Breast epithelium (tissue), 3 donors: Measurements from ENCODE around the gene MYL11.

ENCODE experiments used
- POLR2A ChIP-seq: fragments of 450-650 bp; IDR thresholded peaks from one replicate; pipeline ENCODE4 v1.6.1; 2016; ENCODE audit warnings: antibody characterized with exemption, mild to moderate bottlenecking, moderate library complexity
- POLR2AphosphoS5 ChIP-seq, 3 donors: sonication (generic); formaldehyde crosslinking; IDR thresholded peaks; one replicate each; pipeline ENCODE4 v1.6.1; 2017; ENCODE audit warnings: antibody characterized with exemption in 3 of 3
- TF ChIP-seq, protein P1 (sequence below), 3 donors: fragments of 450-650 bp; IDR thresholded peaks; one replicate each; pipeline ENCODE4 v1.5.1; 2016 to 2017; ENCODE audit warnings: antibody characterized with exemption in 3 of 3, mild to moderate bottlenecking in 3 of 3, moderate library complexity in 3 of 3

DNA sequence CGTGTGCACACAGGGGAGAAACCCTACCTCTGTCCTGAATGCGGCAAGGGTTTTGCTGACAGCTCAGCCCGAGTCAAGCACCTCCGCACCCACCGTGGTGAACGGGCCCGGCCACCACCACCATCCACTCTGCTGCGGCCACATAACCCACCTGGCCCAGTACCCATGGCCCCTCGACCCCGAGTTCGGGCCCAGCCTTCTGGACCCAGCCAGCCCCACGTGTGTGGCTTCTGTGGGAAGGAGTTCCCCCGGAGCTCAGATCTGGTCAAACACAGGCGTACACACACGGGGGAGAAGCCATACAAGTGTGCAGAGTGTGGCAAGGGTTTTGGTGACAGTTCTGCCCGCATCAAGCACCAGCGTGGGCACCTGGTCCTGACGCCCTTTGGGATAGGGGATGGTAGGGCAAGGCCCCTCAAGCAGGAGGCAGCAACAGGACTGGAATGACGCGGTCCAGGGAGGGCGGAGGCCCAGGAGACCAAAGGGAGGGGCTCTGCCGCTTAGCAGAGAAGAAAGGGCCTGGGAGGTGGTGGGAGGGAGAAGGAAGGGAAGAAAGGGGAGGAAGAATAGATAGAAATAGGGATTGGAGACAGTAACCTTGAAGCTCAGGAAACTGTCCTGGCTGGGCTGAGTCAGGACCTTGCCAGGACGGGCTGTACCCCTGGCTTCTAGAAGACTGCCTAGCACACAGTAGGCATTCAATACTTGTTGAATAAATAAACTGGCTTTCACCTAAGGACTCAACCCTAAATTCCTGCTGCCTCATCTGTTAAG lies 24.2 kb downstream of the MYL11 start:
- TF ChIP-seq, protein P1, sequence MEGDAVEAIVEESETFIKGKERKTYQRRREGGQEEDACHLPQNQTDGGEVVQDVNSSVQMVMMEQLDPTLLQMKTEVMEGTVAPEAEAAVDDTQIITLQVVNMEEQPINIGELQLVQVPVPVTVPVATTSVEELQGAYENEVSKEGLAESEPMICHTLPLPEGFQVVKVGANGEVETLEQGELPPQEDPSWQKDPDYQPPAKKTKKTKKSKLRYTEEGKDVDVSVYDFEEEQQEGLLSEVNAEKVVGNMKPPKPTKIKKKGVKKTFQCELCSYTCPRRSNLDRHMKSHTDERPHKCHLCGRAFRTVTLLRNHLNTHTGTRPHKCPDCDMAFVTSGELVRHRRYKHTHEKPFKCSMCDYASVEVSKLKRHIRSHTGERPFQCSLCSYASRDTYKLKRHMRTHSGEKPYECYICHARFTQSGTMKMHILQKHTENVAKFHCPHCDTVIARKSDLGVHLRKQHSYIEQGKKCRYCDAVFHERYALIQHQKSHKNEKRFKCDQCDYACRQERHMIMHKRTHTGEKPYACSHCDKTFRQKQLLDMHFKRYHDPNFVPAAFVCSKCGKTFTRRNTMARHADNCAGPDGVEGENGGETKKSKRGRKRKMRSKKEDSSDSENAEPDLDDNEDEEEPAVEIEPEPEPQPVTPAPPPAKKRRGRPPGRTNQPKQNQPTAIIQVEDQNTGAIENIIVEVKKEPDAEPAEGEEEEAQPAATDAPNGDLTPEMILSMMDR (IDR thresholded peaks at IDR 0.05), result no peak
- no peak for TF ChIP-seq POLR2A
- no peak for TF ChIP-seq POLR2AphosphoS5 (IDR thresholded peaks at IDR 0.05)
